ENCODE data around the gene LAMA2. TPM values are rescaled to one million over a fixed set of nuclear protein-coding genes. Genes with fewer than 3 reads are reported as not detected.

The LAMA2 gene
- total RNA-seq, 4 donors from 2014 or later = 1.7 to 112 (median 19.6) TPM

GRCh38 chr6:129448965-129449364 lies 566.0 kb downstream of the LAMA2 start:
- Histone ChIP-seq H3K4me1 (no peaks in the 10 kb centered on the region), H3K4me3 (no peak overlapping the region), H3K9me3 (no peaks in the 10 kb centered on the region), H3K27ac (no peak overlapping the region), H3K27me3 (no peaks in the 10 kb centered on the region), H3K36me3 (no peaks in the 10 kb centered on the region)
- DNase-seq = no peak
- intact Hi-C loops (cut with DNase I) = no loop called here
- TF ChIP-seq POLR2A (IDR thresholded peaks at IDR 0.05) = no peak
- TF ChIP-seq CTCF (IDR thresholded peaks at IDR 0.05) = no peak

GRCh38 chr6:129451187-129451586 lies 568.2 kb downstream of the LAMA2 start:
- intact Hi-C loops (cut with DNase I) = no loop called here
- Histone ChIP-seq H3K36me3 (no peaks in the 10 kb centered on the region), H3K27me3 (no peaks in the 10 kb centered on the region), H3K9me3 (no peaks in the 10 kb centered on the region), H3K27ac (no peak overlapping the region), H3K4me3 (no peak overlapping the region), H3K4me1 (no peaks in the 10 kb centered on the region)
- no peak for DNase-seq
- TF ChIP-seq POLR2A (IDR thresholded peaks at IDR 0.05) = no peak
- TF ChIP-seq CTCF (IDR thresholded peaks at IDR 0.05) = no peak

GRCh38 chr6:129453073-129453472 lies 570.1 kb downstream of the LAMA2 start:
- WGBS, 2 donors = 80 to 86% methylated on average over 3 of the region's 3 CpGs
- intact Hi-C loops (cut with DNase I) = no loop called here
- Histone ChIP-seq H3K36me3 (no peaks in the 10 kb centered on the region), H3K4me3 (no peak overlapping the region), H3K4me1 (no peaks in the 10 kb centered on the region), H3K27me3 (no peaks in the 10 kb centered on the region), H3K27ac (no peak overlapping the region), H3K9me3 (no peaks in the 10 kb centered on the region)
- DNase-seq = no peak
- TF ChIP-seq POLR2A (IDR thresholded peaks at IDR 0.05) (no peak), CTCF (IDR thresholded peaks at IDR 0.05) (no peak)

GRCh38 chr6:129454488-129454887 lies 571.5 kb downstream of the LAMA2 start:
- Histone ChIP-seq H3K27me3 (no peaks in the 10 kb centered on the region), H3K27ac (no peak overlapping the region), H3K4me3 (no peak overlapping the region), H3K36me3 (no peaks in the 10 kb centered on the region), H3K4me1 (no peaks in the 10 kb centered on the region), H3K9me3 (no peaks in the 10 kb centered on the region)
- 83 to 89% methylated on average over 1 of the region's 1 CpG for WGBS, 2 donors
- no peak for TF ChIP-seq POLR2A (IDR thresholded peaks at IDR 0.05)
- intact Hi-C loops (cut with DNase I) = no loop called here
- DNase-seq = no peak

GRCh38 chr6:129455126-129455769 lies 572.3 kb downstream of the LAMA2 start:
- intact Hi-C loops (cut with DNase I) = no loop called here
- Histone ChIP-seq H3K36me3 (no peaks in the 10 kb centered on the region), H3K27me3 (no peaks in the 10 kb centered on the region), H3K4me3 (no peak overlapping the region), H3K9me3 (no peaks in the 10 kb centered on the region), H3K4me1 (no peaks in the 10 kb centered on the region), H3K27ac (no peak overlapping the region)
- TF ChIP-seq POLR2A (IDR thresholded peaks at IDR 0.05) = no peak
- no peak for TF ChIP-seq CTCF (IDR thresholded peaks at IDR 0.05)
- 55 to 75% methylated on average over 3 of the region's 3 CpGs for WGBS, 2 donors
- DNase-seq = no peak

- intact Hi-C loops (cut with DNase I) = no loop called here
- no peak for TF ChIP-seq CTCF (IDR thresholded peaks at IDR 0.05)
- no peak for TF ChIP-seq POLR2A (IDR thresholded peaks at IDR 0.05)
- 55 to 57% methylated on average over 2 of the region's 2 CpGs for WGBS, 2 donors
- Histone ChIP-seq H3K27me3 (no peaks in the 10 kb centered on the region), H3K27ac (no peak overlapping the region), H3K36me3 (peaks cover 0 to 6% (median 0%) of the 10 kb centered on the region in 3 donors), H3K9me3 (no peaks in the 10 kb centered on the region), H3K4me3 (no peak overlapping the region), H3K4me1 (no peaks in the 10 kb centered on the region)
- DNase-seq = no peak
Observed at GRCh38 chr6:129460221-129460620, 577.3 kb downstream of the LAMA2 start.
